ENCODE measurements around the gene METTL26. TPM values are rescaled to one million over a fixed set of nuclear protein-coding genes. Genes with fewer than 3 reads are reported as not detected.

The METTL26 gene
- total and polyA plus RNA-seq, 2 of the 8 experiments (the other 6 are each of a cell fraction or from before 2014, with no cell fraction given) = 100 to 186 TPM

DNA sequence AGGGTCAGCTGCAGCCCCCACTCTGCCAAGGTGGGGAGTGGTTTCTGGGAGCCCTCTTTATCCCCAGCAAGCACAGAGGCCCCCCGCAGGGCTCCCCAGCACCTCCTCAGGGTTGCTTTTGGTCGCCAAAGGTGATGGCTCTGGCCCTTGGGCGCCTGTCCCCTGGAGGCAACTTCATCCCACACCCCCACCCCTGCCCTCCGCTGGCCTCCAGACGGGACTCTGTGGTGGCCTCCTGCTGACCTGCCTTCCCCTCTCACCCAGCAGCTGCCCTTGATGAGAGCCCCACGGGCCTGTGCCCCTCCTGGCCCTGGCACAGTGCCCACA is 24.0 kb upstream of the METTL26 start:
- no peak overlapping the region; the same call in 1 of the 2 replicates for H2AFZ ChIP-seq (ENCODE audit: low read length)
- no peak overlapping the region for H3K4me3 ChIP-seq (ENCODE audit: extremely low read depth in 1 of 4, insufficient read depth in 2 of 4, low read depth in 3 of 4, low read length in 4 of 4)
- peak overlapping the region; percentile 85 for H4K8ac ChIP-seq (ENCODE audit: extremely low read depth, insufficient read depth, low read length)
- TF ChIP-seq, protein P1, sequence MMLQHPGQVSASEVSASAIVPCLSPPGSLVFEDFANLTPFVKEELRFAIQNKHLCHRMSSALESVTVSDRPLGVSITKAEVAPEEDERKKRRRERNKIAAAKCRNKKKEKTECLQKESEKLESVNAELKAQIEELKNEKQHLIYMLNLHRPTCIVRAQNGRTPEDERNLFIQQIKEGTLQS (IDR thresholded peaks at IDR 0.05; ENCODE audit: insufficient read depth, low read depth, low read length) = no peak
- TF ChIP-seq TAF1 (IDR thresholded peaks at IDR 0.05; ENCODE audit: low read depth, low read length) (no peak), EP300 (IDR thresholded peaks at IDR 0.05; ENCODE audit: borderline replicate concordance in 1 of 2, low read depth in 2 of 2, low read length in 2 of 2) (no peak), JUND (IDR thresholded peaks at IDR 0.05; ENCODE audit: low read length) (no peak), SUZ12 (IDR thresholded peaks at IDR 0.05; ENCODE audit: low read length) (no peak), TBP (IDR thresholded peaks at IDR 0.05; ENCODE audit: low read depth, low read length) (no peak; the same call in 1 of the 2 replicates), CEBPB (IDR thresholded peaks at IDR 0.05; ENCODE audit: low read depth, low read length) (no peak)
- TF ChIP-seq, protein P2, sequence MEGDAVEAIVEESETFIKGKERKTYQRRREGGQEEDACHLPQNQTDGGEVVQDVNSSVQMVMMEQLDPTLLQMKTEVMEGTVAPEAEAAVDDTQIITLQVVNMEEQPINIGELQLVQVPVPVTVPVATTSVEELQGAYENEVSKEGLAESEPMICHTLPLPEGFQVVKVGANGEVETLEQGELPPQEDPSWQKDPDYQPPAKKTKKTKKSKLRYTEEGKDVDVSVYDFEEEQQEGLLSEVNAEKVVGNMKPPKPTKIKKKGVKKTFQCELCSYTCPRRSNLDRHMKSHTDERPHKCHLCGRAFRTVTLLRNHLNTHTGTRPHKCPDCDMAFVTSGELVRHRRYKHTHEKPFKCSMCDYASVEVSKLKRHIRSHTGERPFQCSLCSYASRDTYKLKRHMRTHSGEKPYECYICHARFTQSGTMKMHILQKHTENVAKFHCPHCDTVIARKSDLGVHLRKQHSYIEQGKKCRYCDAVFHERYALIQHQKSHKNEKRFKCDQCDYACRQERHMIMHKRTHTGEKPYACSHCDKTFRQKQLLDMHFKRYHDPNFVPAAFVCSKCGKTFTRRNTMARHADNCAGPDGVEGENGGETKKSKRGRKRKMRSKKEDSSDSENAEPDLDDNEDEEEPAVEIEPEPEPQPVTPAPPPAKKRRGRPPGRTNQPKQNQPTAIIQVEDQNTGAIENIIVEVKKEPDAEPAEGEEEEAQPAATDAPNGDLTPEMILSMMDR (IDR thresholded peaks at IDR 0.05; ENCODE audit: control extremely low read depth in 1 of 3, insufficient read depth in 1 of 3, low read depth in 1 of 3, low read length in 3 of 3) = no peak
- H2BK120ac ChIP-seq (replicated peaks; ENCODE audit: low read depth, low read length) = no peak overlapping the region
- H4K20me1 ChIP-seq (replicated peaks in 1 of 2; ENCODE audit: control insufficient read depth in 1 of 2, insufficient read depth in 2 of 2, low read length in 2 of 2) = no peaks in the 10 kb centered on the region
- no peak overlapping the region for H3K27ac ChIP-seq (ENCODE audit: low read depth, low read length)
- 0 out of 2 replicates have a peak overlapping the region, but pooled peaks have one; percentile 41 for H2BK5ac ChIP-seq (ENCODE audit: low read depth, low read length)
- DNase-seq (ENCODE audit: low read depth in 1 of 2, low spot score in 2 of 2) (no peak), FAIRE-seq (no peak)
- no peak overlapping the region for H2BK20ac ChIP-seq (ENCODE audit: low read length)
- H3K4me1 ChIP-seq (replicated peaks in 1 of 4; ENCODE audit: control insufficient read depth in 3 of 4, insufficient read depth in 4 of 4, low read length in 3 of 4) = peaks cover 0 to 8% (median 1%) of the 10 kb centered on the region in 4 experiments; a peak in 4 of 7 replicates
- H4K91ac ChIP-seq (replicated peaks; ENCODE audit: insufficient read length, low read length) = no peak overlapping the region
- H3K9ac ChIP-seq (replicated peaks in 1 of 4; ENCODE audit: extremely low read depth in 1 of 4, low read depth in 3 of 4, low read length in 3 of 4) = no peak overlapping the region
- no peak overlapping the region for H3K14ac ChIP-seq (ENCODE audit: insufficient read length)
- no peaks in the 10 kb centered on the region for H3K79me1 ChIP-seq (ENCODE audit: low read depth, low read length)
- no peaks in the 10 kb centered on the region for H3K23me2 ChIP-seq (ENCODE audit: low read depth, low read length)
- no peak overlapping the region for H4K5ac ChIP-seq (ENCODE audit: insufficient read length, low read depth, low read length)
- no peak overlapping the region for H3K23ac ChIP-seq (ENCODE audit: insufficient read length)
- no peaks in the 10 kb centered on the region for H3K9me3 ChIP-seq (ENCODE audit: insufficient read depth in 2 of 2, low read depth in 1 of 2, low read length in 1 of 2)
- ChIA-PET CTCF (ENCODE audit: partially characterized antibody) (interaction anchor here (0.6 to 11.3 kb wide), 14 partner anchors 9 to 85 kb away, joined by 3 to 104 read pairs (median 5); partner anchors contain the start of genes METTL26, RHBDL1 and WDR90), POLR2A (ENCODE audit: partially characterized antibody) (interaction anchor here (0.7 to 17.4 kb wide), 7 partner anchors 10 to 73 kb away, joined by 3 to 214 read pairs (median 6); partner anchors contain the start of genes JMJD8, RHBDL1, STUB1 and WDR90)
- H3K18ac ChIP-seq (ENCODE audit: extremely low read depth, low read length) = no peak overlapping the region
- H3K79me2 ChIP-seq (ENCODE audit: control insufficient read depth in 1 of 2, insufficient read depth in 2 of 2, low read length in 2 of 2) = no peaks in the 10 kb centered on the region
- 67% methylated on average over 2 of the region's 6 CpGs; no CpG with 5 or more reads in 1 of the 2 experiments for WGBS, 2 experiments (ENCODE audit: extremely low coverage in 1 of 2, insufficient coverage in 1 of 2, insufficient read length in 1 of 2, insufficient replicate concordance in 2 of 2, low coverage in 1 of 2, low lambda C conversion rate in 2 of 2, missing lambda C conversion rate in 1 of 2)
- H3K56ac ChIP-seq (replicated peaks; ENCODE audit: insufficient read length, low read depth, low read length) = no peak overlapping the region
- peak overlapping the region; percentile 81; the same call in 1 of the 2 replicates for H2BK15ac ChIP-seq (ENCODE audit: low read length)
- H3K4ac ChIP-seq (replicated peaks; ENCODE audit: insufficient read length, low read depth, low read length) = no peak overlapping the region
- H3K4me2 ChIP-seq (ENCODE audit: insufficient read depth in 1 of 2, low read depth in 2 of 2, low read length in 2 of 2) = peak overlapping the region in 1 of 2 experiments; percentile 36; a peak in 1 of 4 replicates
- H3K27me3 ChIP-seq (replicated peaks in 1 of 4; ENCODE audit: control insufficient read depth in 3 of 4, extremely low read depth in 1 of 4, insufficient read depth in 3 of 4, low read length in 3 of 4) = no peaks in the 10 kb centered on the region
- H2AK5ac ChIP-seq (ENCODE audit: low read depth, low read length) = no peak overlapping the region
- H3K36me3 ChIP-seq (ENCODE audit: control insufficient read depth in 2 of 4, insufficient read depth in 4 of 4, low read length in 3 of 4) = peaks cover 0 to 31% (median 1%) of the 10 kb centered on the region in 4 experiments; a peak in 3 of 8 replicates
- no peak overlapping the region for H2BK12ac ChIP-seq (ENCODE audit: low read depth, low read length)

Measured in H1 (cell line).